MG63 (cell line): ENCODE data around the gene HOXB6. TPM values are rescaled to one million over a fixed set of nuclear protein-coding genes. Genes with fewer than 3 reads are reported as not detected.
A peak's percentile ranks its signal among the peaks of the same experiment; 100 is the strongest.

Source experiments
- DNase-seq: peaks from one replicate; pipeline ENCODE4 v3.0.0-alpha.2; 2020
- H3K27me3 ChIP-seq: fragments of 250-450 bp; sonication (Bioruptor Pico); 2 replicates; pipeline ENCODE4 v1.5.1; 2020; ENCODE audit warnings: mild to moderate bottlenecking, moderate library complexity
- H3K36me3 ChIP-seq: fragments of 250-450 bp; sonication (Bioruptor Pico); 2 replicates; pipeline ENCODE4 v1.5.1; 2020; ENCODE audit warnings: mild to moderate bottlenecking, moderate library complexity
- H3K4me3 ChIP-seq: fragments of 250-450 bp; sonication (Bioruptor Pico); 2 replicates; pipeline ENCODE4 v1.5.1; 2020; ENCODE audit warnings: mild to moderate bottlenecking, moderate library complexity
- H3K9me3 ChIP-seq: fragments of 250-450 bp; sonication (Bioruptor Pico); 2 replicates; pipeline ENCODE4 v1.5.1; 2020; ENCODE audit warnings: mild to moderate bottlenecking, moderate library complexity
- total RNA-seq: library from RNA; depleted of rRNA; stranded (reverse); fragments of >200 nt; shearing (Covaris generic); gene quantifications from 2 replicates; pipeline ENCODE4 v1.2.3, GENCODE V29; 2014; ENCODE audit warnings: low replicate concordance

Gene HOXB6
- total RNA-seq, 1 experiment from 2014 or later, result 7.0 TPM

GRCh38 chr17:48639136-48639535, 34.4 kb upstream of the HOXB6 start:
- Histone ChIP-seq H3K9me3 (no peaks in the 10 kb centered on the region), H3K4me3 (no peak overlapping the region), H3K27me3 (no peaks in the 10 kb centered on the region), H3K36me3 (peaks cover 79% of the 10 kb centered on the region)
- DNase-seq, result peak; percentile 29

GRCh38 chr17:48637323-48638260, 32.8 kb upstream of the HOXB6 start:
- Histone ChIP-seq H3K9me3 (no peaks in the 10 kb centered on the region), H3K4me3 (no peak overlapping the region), H3K27me3 (no peaks in the 10 kb centered on the region), H3K36me3 (peaks cover 73% of the 10 kb centered on the region)
- DNase-seq, result no peak

DNA sequence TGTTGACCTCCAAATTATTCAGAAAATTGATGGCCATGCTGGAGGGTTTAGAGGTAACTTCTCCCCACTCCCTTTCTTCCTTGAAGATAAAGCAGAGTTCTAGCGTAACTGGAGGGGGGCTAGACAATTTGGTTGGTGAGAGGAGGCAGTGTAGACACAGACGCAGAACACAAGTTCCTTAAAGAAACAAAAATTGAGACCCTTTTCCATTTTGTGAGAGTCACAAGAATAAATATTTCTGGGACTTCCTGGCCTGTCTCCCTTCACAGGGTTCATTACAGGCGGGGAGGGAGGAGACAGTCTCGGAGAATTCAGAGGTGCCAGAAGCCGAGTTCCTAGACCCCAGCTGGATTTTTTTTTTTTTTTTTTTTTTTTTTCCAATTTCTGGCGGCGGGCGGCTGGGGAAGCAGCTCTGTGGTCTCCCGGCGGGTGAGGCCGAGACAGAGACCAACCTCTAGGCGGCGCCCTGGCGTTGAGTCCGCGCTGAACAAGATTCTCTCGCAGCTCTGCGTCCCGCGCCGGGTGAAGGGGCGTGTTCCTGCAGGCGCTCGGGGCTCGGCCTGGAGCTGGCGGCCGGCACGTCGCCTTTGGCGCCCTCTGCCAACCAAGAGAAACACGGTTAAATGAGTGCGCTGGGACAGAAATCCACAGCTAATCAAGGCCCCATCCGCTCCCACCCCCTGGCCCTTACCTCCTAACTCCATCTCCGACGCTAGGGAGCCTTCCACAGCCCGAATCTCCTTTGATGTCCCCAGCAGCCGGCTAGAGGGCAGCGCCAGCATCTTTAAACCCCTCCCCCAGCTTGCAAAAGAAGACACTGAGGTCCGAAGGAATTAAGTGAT, 31.6 kb upstream of the HOXB6 start:
- DNase-seq, result no peak
- Histone ChIP-seq H3K27me3 (no peaks in the 10 kb centered on the region), H3K36me3 (peaks cover 70% of the 10 kb centered on the region), H3K4me3 (no peak overlapping the region), H3K9me3 (no peaks in the 10 kb centered on the region)

DNA sequence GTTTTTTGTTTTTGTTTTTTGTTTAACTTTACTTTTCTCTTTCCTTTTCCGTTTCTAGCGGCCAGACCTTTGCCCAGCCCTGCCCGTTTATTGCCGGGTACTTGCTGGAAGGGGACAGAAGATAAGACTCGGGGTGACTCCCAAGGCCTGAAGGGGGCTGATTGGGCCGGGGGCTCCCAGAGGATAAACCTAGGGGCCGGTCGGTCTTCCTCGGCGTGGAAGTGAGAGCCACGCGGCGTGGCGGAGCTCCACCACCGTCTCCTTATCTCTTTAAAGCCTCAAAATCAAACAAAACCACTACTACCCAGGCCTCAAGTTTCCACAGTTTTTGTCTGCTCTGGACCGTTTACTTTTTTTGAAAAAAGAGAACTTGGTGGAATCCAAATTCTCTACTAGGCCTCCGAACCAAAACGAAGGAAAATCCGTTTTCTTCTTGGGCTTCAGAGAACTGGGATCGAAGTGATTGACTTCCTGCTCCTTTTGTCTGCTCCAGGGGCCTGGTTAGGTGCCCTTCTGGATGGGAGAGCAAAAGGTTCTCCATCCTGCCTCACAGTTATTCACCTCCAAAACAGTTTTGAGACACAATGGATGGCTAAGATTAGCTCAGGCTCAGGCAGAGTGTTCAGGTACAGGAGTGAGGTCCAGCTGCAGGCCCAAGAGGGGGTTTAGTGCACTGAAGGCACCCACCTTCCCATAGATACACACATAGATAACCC, 29.9 kb upstream of the HOXB6 start:
- peaks cover 74% of the 10 kb centered on the region for H3K36me3 ChIP-seq
- DNase-seq, result no peak
- no peak overlapping the region for H3K4me3 ChIP-seq
- no peaks in the 10 kb centered on the region for H3K9me3 ChIP-seq
- H3K27me3 ChIP-seq, result no peaks in the 10 kb centered on the region

DNA sequence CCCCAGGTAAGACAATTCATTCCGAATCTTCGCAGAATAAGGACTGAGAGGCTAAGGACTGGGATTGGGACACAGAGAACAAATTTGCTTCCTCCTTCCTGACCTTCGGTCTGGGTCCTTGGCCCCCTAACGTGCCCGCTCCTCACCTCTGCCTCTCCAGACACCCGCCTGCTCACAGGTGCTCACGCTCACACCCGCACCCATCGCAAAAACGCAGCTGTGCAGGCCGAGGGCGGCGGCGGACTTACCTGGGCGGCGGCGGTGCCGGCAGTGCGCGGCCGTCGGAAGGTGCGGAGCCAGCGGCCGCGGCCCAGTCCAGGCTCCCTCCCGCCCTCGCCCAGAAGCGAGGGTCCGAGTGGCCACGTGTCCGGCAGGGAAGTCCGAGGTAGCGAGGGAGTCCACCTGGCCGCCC, 28.5 kb upstream of the HOXB6 start:
- Histone ChIP-seq H3K27me3 (no peaks in the 10 kb centered on the region), H3K9me3 (no peaks in the 10 kb centered on the region), H3K4me3 (no peak overlapping the region), H3K36me3 (peaks cover 66% of the 10 kb centered on the region)
- no peak for DNase-seq

DNA sequence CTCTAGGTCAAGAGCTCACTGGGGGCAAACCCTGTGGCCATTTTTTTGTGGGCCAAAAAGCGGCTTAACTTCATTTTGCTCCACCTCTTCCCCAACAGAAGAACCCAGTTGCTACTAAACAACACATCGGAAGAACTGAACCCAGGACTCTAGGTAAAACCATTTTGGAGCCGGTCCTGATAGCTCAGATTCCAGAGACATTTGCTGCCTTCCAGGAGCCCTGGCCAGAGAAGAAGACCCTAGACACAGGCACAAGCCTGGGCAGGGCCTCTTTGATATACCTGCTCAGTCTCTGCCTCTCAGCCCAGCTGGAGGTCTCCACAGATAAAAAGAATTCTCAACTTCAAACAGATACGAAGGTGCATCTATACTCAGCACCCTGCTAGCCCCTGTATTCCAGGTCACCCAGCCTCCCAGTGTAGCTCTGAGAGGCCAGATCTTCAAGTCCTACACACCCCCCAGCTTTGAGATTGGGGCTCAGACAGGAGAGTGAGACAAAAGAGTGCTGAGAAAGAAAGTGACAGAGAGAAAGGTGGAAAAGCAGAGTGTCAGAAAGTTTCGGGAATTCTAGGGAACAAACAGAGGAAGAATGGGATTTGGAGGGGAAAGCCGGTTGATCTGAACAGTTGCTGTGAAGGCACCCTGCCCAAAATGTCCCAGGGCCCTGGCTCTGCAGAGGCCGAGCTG, 27.9 kb upstream of the HOXB6 start:
- no peaks in the 10 kb centered on the region for H3K9me3 ChIP-seq
- no peak for DNase-seq
- peaks cover 61% of the 10 kb centered on the region for H3K36me3 ChIP-seq
- no peak overlapping the region for H3K4me3 ChIP-seq
- H3K27me3 ChIP-seq, result no peaks in the 10 kb centered on the region

DNA sequence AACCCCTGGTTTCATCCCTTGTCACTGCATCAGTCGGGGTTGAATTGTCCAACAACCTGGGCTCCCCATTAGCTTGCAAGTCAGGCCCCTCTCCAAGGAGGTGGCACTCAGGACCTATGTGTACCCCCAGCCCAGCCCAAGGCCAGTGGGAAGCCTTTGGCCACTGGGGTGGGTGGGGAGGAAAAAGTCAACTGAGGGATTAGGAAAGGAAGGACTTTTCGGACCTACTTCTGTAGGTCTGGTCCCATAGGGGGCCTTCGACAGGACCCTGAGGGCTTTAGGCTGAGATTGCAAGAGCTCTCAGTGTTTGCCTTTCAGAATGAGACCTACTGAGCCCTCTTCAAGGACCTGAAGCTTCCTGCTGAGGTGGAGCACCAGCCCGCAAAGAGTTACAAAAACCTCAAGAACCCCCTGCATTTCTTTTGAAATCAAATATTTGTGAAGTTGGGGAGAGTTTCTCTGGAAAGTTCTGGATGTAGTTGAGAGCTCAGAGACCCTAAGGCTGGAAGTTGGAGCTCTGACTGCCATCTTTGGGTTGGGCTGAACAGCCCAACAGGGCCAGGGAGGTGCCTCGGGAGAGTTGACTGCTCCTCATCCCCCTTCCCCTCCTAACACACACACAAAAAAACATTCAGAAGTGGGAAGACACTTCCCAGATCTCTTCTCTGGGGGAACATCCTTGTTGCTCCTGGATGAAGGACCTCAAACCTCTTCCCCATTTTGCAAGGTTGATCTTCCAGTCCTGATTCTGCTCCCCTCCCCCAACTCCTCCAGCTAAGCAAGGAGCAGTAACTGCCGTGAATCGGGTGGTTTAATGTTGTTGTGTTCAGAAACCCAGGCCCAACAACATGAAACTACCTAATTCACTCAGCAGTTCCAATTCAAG, 27.1 kb upstream of the HOXB6 start:
- no peak for DNase-seq
- H3K36me3 ChIP-seq, result peaks cover 53% of the 10 kb centered on the region
- H3K9me3 ChIP-seq, result no peaks in the 10 kb centered on the region
- H3K27me3 ChIP-seq, result no peaks in the 10 kb centered on the region
- H3K4me3 ChIP-seq, result no peak overlapping the region

GRCh38 chr17:48630925-48631692, 26.3 kb upstream of the HOXB6 start:
- Histone ChIP-seq H3K4me3 (no peak overlapping the region), H3K27me3 (no peaks in the 10 kb centered on the region), H3K36me3 (peaks cover 46% of the 10 kb centered on the region), H3K9me3 (no peaks in the 10 kb centered on the region)
- DNase-seq, result no peak

DNA sequence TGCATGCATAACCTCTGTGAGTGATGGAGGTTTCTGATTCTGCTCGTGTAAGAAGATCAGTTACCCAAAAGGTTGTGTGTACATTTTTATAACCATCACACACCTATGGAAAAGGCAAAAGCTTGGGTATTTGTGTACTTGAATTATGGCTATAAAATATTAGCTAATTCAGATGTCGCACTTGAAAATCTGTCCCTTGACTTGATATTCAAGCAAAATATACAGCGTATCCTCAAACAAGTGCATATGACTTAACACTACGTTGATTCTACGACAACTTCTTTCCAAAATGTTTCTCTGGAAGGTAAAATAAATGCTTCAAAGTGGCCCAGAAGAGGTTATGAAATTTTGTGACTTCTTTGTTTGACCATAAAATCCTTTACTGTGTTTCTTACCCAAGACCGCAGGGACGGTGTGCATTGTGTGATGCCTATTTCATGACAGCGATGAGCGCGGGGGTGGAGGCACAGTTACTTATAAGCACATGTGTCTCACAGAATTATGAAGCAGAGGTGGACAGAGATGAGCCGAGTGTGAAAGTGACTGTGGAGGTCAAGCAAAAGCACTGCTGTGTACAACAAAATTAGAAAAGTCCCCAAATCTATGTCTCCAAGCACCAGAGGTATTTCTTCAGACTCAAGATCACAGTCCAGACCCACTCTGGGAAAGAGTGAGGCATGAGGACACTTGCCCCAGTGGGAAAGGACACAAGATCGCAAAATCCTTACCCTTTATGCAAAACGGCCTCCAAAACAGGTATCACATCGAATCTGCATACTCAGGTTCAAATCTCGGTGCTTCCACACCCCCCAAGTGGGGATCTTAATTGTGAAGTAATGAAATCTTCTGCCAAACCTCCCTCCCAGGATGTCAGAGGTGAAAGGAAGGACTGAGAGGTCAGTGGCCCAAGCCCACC, 25.5 kb upstream of the HOXB6 start:
- no peak for DNase-seq
- Histone ChIP-seq H3K9me3 (no peaks in the 10 kb centered on the region), H3K4me3 (no peak overlapping the region), H3K36me3 (peaks cover 38% of the 10 kb centered on the region), H3K27me3 (no peaks in the 10 kb centered on the region)

DNA sequence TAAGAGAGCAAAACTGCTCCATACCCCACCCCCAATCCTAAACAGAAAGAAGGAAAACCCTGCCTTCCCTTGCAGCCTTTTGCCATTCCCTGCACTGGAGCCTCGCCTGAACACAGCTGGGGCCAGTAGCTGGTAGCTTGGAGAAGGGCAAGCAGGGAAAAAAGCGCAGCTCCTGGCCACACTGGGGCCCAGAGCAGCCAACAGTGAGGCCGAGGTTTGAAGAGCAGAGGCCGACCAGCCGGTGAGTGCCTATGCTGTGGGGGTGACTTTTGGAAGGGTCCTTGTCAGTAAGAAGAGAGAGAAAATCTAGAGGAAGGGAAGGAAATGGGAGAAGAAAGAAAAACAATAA, 24.6 kb upstream of the HOXB6 start:
- Histone ChIP-seq H3K36me3 (peaks cover 29% of the 10 kb centered on the region), H3K9me3 (no peaks in the 10 kb centered on the region), H3K4me3 (no peak overlapping the region), H3K27me3 (no peaks in the 10 kb centered on the region)
- DNase-seq, result no peak

DNA sequence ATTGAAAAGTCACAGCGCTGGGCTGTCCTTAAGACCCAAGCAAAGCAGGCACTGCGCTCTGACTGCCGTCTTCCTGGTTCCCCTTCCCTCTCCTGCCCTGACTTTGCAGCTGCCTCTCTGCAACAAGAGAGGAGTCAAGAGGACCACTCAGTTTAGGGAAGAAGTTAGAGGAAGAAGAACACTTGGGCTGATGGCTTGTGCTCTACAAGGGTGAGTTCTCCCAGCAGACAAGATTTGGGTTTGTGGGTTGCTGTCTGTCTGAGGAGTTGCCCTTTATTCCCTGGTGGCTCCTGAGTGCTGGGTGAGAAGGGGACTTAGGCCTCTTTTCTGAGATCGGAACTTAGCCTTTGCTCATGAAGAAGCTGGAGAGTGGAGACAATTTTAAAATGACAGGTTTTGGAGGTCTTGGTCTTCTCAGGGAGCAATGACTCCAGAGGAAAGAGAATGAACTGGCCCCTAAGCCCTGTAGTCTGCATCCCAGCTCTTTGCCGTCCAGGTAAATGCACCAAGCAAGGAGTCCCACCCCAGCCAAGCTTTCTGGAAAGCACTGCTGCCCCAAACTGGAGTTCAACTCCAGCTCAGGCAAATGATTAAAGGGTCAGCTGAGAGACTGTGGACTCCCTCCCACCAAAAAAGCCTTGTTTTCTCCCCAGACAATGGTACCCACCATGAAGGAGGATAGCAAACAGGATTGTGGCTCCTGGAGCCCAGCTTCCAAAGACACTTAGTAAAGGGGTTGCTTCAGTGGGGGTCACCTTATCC, 24.0 kb upstream of the HOXB6 start:
- H3K27me3 ChIP-seq, result no peaks in the 10 kb centered on the region
- DNase-seq, result no peak
- H3K9me3 ChIP-seq, result no peaks in the 10 kb centered on the region
- no peak overlapping the region for H3K4me3 ChIP-seq
- H3K36me3 ChIP-seq, result peaks cover 27% of the 10 kb centered on the region

DNA sequence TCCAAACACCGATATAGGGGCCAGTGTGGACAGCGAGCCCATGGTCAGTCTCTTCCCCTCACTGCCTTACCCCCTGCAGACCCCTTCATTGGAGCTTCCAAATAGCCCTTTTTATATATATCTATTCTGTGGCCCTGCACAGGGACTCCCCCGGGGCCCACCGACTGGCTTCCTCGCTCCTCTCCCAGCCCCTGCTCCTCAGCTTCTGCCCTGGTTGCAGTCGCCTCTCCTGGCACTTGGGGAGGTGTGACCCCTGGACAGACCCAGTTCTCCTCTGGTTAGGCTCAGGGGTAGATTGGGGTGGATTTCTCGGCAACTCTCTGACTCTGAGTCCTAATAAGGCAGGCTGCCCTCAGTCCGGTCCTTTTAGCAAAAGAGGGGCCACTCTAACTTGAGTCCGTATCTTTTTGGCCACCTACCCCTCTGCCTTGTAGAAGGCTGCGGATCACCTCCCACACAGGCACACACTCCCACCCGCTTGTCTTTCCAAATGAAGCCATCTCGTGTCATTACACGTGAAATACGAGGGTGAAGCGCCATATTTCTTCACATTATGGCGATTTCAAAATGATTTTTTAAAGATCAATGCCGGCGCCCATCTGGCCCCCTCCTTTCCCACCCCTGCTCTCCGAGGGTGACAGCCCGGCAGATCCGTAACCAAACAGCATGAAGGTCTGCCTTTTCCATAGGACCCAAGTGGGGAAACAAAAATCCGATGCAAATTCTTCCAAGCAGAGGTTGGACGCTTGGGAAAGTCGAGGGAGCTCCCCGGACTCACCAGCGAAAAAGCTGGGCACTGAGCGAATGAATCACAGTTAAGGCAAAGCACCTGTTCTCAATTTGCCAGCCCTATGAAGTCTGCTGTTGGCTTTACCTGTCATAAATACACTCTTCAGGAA, 23.1 kb upstream of the HOXB6 start:
- Histone ChIP-seq H3K36me3 (peaks cover 29% of the 10 kb centered on the region), H3K4me3 (no peak overlapping the region), H3K9me3 (no peaks in the 10 kb centered on the region), H3K27me3 (no peaks in the 10 kb centered on the region)
- DNase-seq, result no peak

DNA sequence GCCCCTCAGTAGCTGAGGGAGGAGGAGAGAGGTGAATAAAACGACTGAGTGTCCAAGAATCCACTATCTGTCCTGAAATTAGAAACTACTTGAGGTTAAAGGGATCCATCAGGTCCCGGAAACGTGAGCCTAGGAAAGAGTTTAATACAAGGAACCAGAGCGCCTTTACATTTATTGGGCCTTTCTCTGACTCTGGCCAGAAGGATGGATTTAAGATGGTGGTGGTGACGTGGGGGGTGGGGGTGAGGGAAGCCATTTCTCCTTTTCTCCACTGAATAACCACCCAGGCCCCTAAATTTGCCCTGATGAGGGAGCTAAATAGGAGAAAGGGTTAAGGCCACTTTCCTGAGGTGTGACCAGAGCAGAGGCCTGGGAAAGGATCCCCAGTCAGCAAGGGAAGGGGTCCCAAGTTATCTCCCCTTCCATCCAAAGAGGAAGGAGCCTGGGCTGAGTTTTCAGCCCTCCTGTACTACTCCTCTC, 22.4 kb upstream of the HOXB6 start:
- DNase-seq, result no peak
- Histone ChIP-seq H3K9me3 (no peaks in the 10 kb centered on the region), H3K27me3 (no peaks in the 10 kb centered on the region), H3K36me3 (peaks cover 29% of the 10 kb centered on the region), H3K4me3 (peak overlapping the region; percentile 74)
